ENCODE data around the gene ZNF343.
A peak's percentile ranks its signal among the peaks of the same experiment; 100 is the strongest.
"Not testable (repeated sequence)": the region's sequence is repeated elsewhere in the genome, so short reads cannot be mapped to it uniquely, and the experiment has no call there.

Gene ZNF343

DNA sequence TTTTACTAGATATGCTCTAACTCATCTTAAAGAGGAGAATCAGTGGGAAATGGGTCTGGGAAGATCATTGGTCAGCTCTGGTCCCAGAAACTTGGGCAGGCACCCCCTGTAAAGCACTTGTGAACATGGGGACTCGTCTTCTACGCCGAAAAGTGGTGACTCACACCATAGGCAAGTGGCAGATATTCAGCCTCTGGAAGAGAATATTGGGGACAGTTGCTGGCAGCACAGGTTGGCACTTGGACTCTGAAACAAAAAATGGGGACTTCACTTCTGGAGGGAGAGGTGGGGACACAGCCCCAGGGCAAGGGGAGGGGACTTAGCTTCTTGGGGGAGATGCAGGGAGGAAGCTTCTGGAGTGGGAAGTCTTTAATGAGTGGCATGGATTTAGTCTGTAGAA, 11.9 kb upstream of the ZNF343 start:
- DNase-seq: no peak

DNA sequence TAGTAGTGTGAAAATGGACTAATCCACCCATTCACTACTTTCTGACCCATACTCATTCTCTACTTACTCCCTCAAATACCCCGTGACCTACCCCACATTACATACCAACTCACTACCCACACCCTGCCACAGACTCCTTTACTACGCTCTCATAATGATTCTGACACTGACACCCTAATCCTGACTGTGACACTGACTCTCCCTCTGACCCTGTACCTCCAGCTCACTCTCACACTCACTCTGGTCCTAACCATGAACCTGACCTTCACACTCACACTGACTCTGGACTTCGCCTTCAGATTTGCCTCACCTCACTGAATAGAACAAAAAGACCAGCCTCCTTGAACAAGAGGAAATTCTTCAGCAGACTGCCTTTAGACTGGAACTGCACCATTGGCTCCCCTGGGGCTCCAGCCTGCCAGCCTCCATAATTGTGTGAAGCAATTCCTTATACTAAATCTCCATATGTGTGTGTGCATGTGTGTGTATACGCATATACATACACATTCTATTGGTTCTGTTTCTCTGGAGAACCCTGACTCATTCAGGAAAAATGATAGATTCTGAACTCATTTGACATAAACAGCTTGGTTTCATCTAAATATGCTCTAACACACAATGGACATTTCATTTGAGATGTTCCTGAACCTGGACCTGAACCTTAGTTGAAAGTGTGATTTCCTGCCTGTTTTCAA, 10.5 kb upstream of the ZNF343 start:
- DNase-seq: no peak

DNA sequence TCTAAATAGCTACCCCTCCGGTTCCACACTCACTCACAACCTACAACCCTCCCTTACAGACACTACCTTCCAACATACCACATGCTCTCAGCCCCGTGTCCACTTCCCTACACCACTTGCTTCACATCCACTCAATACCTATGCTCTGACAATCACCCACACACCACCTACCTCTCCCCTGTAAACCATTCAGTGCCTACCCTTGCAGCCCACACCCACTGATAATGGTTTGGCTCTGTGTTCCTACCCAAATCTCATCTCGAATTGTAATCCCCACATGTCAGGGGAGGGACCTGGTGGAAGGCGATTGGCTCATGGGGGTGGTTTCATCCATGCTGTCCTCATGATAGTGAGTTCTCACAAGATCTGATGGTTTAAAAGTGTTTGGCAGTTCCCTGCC, 9.8 kb upstream of the ZNF343 start:
- no peak for DNase-seq

DNA sequence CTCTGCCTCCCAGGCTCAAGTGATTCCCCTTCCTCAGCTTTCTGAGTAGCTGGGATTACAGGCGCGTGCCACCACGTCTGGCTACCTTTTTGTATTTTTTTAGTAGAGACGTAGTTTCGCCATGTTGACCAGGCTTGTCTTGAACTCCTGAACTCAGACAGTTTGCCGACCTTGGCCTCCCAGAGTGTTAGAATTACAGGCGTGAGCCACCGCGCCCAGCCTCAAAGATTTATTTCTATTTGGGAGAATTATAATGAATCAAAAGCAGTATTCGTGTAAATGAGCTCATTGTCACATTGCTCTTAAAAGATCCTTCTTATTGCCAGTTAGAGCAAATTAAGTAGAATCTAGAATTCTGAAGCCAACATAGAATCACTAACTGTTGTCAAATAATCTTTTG, 9.4 kb upstream of the ZNF343 start:
- no peak for DNase-seq

DNA sequence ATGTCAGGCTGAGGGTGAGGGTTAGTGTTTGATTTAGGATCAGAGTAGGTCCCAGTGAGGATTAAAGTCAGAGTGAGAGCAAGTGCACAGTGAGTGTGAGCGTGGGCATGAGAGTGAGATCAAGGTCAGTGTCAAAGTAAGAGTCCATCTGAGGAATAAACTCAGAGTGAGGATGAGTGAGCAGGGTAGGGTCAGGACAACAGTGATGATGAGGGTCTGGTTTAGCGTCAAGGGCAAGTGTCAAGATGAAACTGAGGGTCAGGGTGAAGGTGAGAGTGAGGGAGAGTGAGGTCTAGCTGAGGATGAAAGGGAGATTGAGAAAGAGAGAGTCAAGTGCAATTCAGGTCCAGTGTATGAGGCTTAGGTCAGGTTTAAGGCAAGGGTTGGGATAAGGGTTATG, 7.7 kb upstream of the ZNF343 start:
- no peak for DNase-seq

DNA sequence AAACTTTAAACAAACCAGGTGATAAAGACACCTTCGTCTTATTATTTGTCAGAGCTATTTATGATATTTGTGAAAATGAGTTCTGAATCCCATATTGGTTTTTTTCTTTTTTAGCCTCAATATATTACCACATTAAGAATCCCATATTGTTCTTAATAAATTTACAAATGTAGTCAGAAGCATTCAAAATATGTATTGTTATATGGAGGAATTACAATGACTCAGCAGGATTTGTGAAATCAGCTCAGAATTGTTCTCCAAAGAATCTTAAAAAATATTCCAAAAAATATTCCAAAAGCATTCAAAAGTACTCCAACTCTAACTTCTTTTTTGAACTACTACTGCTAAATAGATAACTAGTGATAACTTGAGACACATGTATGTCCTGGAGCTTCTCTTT, 6.5 kb upstream of the ZNF343 start:
- DNase-seq: no peak

DNA sequence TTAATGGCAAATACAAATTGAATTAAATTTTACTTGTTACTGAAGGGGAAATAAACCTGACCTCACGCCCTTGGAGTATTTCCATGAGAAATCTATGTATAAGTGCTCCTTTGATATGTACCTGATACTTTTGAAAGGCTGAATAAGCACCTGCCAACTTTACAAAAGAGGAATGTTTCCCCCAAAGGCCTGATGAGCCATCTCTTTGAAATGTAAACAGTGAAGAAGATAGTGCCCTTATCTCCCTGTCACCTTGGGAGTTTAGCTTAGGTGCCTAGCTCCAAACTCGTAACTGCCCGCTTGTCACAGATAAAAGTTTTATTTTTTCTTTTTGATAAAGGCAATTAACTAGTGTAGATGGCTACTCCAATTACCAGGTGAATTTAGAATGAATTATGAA, 1.1 kb upstream of the ZNF343 start:
- DNase-seq: no peak

DNA sequence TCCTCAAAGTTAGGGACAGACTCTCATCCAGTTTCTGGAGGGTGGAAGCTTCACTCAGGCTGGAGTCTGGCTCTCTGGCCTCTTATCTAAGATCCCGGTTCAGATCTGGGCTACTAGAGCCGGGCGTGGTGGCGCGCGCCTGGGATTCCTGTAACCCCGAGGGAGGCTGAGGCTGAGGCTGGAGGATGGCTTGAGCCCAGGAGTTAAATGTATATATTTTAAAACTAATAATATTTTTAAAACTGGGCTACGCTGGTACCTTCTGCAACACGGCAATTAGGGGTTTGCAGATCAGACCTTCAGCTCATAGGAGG, 710 bp upstream of the ZNF343 start:
- no peak for DNase-seq

DNA sequence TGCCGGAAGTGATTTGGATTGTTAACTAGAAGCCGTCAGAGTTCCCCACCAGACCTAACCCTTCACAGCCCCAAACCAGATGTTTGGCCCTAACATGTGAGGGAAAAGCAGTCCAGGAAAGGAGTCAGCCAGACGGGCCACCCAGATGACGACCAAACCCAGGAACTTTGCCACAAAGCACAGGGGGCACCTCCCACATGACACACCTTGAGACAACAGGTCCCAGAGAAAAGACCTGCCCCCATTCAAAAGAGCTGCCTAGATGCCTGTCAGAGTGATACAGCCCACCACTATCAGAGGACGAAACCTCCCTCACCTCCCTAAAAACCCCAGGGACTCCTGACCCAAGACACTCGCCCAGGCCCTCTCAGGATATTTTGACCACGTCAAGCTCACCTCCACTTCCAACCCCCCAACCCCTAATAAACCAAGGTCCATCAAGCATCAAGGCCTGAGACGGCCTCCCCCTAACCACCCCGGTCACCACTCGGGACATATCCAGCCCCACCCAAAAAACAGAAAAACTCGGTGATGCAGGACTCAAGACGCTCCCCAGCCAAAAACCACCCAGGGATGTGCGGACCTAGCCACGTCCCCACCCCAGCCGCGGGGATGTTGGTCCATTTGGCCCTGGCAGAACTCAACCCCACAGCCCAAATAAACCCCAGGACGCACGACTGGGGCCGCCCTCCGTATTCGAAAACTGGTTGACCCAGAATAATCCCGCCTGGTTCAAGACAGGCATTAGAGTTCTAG, 662 bp downstream of the ZNF343 start:
- DNase-seq: no peak

DNA sequence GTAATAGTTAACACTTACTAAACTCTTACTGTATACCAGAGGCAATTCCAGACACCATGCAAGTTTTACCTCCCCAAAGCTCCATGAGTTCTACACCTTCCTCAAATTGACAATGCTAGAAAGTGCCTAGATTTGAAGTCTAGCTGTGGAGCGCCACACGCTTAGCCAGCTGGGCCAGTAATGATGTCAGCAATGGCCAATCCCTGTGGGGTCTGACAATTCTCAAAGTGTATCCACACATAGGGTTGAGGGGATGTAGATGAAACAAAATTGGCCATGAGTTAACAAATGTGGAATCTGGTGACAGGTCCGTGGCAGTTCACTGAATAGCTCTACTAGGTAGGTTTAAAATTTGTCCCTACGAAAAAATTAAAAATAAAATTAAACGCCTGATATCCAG, 1.3 kb downstream of the ZNF343 start:
- DNase-seq: no peak

DNA sequence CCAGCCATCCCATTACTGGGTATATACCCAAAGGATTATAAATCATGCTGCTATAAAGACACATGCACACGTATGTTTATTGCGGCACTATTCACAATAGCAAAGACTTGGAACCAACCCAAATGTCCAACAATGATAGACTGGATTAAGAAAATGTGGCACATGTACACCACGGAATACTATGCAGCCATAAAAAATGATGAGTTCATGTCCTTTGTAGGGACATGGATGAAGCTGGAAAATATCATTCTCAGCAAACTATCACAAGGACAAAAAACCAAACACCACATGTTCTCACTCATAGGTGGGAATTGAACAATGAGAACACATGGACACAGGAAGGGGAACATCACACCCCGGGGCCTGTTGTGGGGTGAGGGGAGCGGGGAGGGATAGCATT, 2.3 kb downstream of the ZNF343 start:
- DNase-seq: not testable (repeated sequence)

DNA sequence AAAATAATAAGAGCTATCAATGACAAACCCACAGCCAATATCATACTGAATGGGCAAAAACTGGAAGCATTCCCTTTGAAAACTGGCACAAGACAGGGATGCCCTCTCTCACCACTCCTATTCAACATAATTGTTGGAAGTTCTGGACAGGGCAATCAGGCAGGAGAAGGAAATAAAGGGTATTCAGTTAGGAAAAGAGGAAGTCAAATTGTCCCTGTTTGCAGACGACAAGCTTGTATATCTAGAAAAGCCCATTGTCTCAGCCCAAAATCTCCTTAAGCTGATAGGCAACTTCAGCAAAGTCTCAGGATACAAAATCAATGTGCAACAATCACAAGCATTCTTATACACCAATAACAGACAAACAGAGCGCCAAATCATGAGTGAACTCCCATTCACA, 3.9 kb downstream of the ZNF343 start:
- DNase-seq: not testable (repeated sequence)

DNA sequence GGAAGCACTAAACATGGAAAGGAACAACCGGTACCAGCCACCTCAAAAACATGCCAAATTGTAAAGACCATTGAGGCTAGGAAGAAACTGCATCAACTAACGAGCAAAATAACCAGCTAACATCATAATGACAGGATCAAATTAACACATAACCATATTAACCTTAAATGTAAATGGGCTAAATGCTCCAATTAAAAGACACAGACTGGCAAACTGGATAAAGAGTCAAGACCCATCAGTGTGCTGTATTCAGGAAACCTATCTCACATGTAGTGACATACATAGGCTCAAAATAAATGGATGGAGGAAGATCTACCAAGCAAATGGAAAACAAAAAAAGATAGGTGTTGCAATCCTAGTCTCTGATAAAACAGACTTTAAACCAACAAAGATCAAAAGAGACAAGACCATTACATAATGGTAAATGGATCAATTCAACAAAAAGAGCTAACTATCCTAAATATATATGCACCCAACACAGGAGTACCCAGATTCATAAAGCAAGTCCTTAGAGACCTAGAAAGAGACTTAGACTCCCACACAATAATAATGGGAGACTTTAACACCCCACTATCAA, 5.8 kb downstream of the ZNF343 start:
- not testable (repeated sequence) for DNase-seq

DNA sequence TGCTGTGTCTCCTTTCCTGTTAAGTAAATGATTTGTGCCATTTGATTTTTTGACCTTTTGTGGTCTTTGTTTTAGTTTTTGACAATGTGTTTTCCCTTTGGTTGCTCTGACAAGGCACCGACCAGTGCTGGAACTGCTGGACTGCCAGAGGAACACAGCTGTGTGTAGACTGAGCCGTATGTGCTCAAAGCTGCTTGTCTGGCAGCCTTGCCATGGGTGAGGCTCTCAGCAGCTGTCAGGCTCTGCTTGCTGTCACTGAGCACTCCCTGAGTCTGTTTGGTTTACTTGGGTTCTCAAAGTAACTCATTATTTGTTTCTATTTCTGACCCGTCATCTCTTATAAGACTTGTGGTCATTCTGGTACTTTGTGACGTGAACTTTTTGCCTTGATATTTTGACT, 23.1 kb downstream of the ZNF343 start:
- DNase-seq: no peak

DNA sequence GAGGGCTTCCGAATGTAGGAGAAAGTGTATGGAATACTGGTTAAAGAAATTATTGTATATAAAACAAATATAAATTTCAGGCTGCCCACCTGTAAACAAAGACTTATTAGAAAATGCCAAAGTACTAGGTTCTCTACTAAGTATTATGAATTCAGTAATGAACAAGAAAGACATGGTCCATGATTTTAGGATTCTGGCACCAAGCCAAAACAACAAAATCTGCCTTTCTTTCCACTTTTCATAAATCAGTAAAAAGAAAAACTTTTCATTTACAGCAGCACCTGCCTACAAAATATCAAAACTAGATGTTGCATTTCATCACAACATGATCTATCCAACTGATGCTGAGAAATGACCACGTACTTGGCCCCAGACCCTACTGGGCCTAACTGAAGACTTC, 23.6 kb downstream of the ZNF343 start:
- no peak for DNase-seq

DNA sequence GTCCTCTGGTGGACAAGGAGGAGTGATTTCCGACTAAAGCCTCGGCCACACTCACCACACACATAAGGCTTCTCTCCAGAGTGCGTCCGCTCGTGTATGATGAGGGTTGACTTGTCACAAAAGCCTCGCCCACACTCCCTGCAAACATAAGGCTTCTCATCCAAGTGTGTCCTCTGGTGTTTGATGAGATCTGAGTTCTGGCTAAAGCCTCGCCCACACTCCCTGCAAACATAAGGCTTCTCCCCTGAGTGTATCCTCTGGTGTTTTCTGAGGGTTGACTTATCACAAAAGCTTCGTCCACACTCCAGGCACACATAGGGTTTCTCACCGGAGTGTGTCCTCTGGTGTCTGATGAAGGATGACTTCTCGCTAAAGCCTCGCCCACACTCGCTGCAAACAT, 25.2 kb downstream of the ZNF343 start:
- no peak for DNase-seq

DNA sequence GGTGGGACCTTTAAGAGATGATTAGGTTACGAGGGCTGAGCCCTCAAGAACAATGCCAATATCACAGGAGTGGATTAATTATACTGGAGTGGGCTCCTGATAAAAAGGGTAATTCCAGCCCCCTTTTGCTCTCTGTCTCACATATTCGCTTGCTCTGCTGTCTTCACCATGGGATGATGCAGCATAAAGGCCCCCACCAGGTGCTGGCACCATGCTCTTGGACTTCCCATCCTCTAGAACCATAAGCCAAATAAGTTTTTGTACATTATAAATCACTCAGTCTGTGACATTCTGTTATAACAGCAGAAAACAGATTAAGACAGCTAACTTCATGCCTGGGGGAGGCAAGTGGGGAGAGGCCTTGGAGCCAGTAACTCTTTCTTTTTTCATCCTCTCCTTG, 28.3 kb downstream of the ZNF343 start:
- no peak for DNase-seq

DNA sequence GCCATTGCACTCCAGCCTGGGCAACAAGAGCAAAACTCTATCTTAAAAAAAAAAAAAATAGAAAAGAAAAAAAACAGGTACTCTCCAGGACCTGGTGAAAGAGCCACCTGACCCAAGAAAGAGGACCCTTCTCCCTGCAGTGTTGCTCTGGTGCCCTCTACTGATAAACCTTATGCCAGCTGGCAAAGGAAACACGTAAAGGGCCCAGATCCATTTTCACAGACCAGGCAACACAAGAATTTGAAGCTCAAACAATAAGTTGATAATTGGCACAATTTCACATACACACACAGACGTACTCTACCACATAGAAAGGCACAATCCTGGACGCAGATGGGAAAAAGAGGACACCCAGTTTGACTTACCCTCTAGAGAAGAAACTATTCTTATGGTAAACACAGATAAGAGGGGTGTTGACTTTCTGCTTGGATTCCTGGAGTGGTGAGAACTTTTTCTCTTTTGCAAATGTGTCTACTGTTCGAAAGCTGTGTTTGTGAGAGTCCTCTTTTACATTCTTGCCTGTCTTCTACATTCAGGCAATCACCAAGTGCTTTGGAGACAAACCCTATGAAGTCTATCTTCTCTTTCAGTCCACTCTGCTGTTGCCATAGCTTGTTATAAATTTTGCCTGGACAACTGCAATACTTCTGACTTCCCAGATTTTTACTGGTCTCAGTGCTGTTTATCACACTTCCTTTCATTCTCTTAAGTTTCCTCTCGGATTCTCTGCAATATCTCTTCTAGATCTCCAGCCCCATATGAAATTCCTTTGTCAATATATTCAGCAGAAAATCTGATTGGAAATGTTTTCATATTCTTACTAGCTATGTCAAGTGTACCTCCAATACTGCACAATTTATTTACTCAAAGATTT, 31.7 kb downstream of the ZNF343 start:
- no peak for DNase-seq

DNA sequence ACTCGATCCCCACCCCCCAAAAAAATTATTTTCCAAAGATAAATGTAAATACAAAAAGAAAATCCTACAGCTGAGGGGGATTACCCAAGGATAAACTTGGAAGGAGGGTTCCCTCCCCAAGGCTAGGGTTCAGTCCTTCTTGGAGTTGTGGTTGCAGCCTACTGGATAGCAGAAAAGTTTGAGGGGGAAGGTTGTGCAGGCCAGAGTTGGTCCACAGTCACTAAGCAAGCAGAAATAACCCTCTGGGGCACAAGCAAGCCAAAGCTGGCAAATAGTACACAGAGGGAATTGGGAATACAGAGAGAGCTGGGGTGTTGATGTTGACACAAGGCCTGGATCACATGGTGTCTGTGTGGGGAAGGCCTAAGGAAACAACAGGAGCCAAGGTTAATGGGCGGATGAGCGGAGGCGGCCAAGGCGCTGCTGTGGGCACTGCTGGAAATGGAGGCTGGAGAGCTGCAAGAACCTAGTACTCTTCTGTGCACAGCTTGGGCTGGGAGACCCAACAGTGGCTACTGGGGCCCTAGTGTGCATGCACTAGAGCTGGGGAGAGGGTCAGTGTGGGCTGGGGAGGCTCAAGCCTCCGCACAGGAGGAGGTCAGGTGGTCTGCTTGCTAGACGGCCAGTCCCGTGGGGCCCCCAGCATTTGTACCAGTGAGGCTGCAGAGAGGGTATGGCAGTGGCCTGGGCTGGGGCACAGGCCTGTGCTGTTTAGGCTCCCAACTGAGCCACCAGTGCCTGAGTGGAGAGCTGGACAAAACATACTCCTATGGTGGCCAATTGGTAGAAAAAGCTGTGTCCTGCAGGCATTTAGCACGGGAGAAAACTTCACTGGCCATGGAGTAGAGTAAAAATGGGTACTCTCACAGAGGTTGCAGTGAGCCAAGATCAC, 32.6 kb downstream of the ZNF343 start:
- no peak for DNase-seq

DNA sequence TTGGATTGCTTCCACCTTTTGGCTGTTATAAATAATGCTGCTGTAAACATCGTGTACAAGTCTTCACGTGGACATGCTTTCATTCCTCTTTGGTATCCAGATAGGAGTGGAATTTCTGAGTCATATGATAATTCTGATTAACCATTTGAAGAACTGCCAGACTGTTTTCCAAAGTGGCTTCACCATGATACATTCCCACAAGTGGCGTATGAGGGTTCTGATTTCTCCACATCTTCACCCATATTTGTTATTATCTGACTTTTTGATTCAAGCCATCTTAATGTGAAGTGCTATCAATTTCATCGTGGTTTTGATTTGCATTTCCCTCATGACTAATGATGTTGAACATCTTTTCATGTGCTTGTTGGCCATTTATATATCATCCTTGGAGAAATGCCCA, 35.2 kb downstream of the ZNF343 start:
- peak; percentile 7 for DNase-seq

DNA sequence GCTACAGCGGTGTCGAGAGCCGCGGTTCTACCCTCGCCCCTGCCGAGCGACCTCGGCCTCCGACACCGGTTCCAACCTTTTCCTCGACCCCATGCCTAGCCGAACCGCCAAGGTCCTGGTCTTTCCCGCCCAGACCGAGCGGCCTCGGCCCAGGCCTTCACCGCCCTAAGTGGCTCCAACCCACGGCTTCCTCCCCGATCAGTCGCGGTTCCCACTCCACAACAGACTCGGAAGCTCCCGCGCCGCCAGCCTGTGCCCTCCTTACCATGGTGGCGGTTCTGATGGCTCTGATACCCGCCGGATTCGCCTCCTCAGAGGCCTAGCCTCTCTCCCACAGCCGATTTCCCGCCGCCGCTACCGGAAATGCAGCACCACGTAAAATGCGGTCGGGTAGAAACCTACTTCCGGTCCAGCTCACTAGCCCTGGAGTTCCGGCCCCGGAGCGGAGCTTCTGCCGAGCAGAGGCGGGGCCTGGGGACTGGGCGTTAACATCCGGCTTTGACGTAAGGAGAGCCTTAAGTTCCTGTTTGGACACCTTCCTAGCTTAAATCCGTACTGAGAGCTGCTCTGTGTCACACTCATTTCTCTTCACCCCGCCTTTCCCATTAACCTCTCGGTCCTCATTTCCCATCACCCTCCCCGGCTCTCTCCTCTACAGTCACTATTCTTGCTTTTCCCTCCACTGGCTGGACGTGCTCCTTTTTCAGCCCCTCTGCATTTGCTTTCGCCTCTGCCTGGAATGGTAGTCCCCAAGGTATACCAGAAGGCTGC, 38.1 kb downstream of the ZNF343 start, which contains the start of gene SNRPB:
TSS of gene SNRPB (minus strand) at position 367 of the 771 bp plus-strand sequence. CDS start at position 268, 99 bp downstream.
- peak; percentile 96 for DNase-seq

DNA sequence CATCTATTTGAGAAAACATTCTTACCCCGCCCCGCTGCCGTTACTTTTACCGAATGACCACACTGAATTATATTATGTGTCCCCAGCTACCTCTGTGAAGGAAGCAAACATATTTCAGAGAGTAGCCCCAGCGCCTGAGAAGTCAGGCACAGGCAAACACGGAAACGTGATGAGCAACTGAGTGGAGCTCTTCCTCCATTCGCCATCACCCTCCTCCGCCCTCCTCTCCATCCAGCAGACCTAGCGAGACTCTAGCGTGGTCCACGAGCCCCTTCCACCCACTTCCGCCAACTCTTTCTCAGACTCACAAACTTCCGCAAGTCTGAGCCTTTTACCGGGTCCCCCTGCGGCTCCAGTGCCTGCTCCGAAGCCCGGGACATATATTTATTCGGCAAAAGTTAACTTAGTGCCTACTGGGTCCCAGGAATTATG, 38.7 kb downstream of the ZNF343 start:
- DNase-seq: peak; percentile 49

All from amniotic stem cell (primary cell).